ENCODE data around the gene DLX2. TPM values are rescaled to one million over a fixed set of nuclear protein-coding genes. Genes with fewer than 3 reads are reported as not detected.

DLX2 gene
- polyA plus RNA-seq, 2 of the 4 experiments (the other 2 are of a cell fraction), result 0.04 to 0.19 TPM

DNA sequence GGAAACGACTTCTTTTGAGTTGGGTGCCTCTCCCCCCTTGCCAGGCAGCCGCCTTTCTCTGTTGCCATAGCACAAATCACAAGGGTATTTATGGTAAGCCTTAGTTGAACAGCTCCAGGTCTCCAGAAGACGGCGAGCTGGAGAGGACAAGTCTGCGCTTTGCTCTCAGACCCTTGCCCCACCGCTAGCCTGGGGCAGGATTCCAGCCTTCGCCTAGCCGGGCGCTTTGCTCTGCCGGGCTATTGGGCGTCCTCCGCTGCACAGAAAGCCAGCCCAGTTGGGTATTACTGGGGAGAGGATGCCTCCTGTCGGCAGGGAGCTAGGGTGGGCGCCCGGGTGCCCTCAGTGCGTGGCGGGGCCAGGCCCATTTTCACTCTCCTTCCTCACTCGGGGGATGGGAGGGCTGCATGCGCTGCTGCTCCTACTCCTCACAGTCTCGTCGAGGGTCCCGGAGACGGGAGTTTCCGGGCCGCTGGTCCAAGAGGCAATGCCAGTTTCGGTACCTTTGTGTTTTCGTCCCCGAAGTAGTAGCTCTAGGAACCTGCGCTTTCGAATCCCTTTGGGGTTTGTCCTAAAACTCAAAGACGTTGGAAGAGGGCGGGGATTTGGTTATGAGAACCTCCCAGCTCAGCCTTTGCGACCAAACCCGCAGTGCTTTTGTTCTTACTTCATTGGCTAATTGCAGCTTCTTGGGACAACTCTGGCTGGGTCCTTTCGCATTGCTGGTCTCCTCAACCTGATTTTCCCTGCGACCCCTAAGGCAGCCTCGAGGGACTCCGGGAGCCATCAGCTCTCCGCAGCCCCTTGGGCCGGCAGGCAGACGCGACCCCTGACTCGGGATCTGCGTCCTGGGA, 3.6 kb upstream of the DLX2 start:
- no peak for FAIRE-seq
- ChIA-PET POLR2A (interaction anchor here (0.6 to 1.2 kb wide), 4 partner anchors 11 to 184 kb away, joined by 3 to 9 read pairs (median 6); partner anchors contain the start of genes DLX1 and HAT1), CTCF (interaction anchor here (0.6 to 9.4 kb wide), 48 partner anchors 10 to 547 kb away, joined by 3 to 128 read pairs (median 4); partner anchors contain the start of genes DLX1, HAT1 and SLC25A12)
- DNase-seq (ENCODE audit: low read depth in 1 of 2, low spot score in 1 of 2), result peak; percentile 71 to 82
- 22% methylated on average over 27 of the region's 44 CpGs for WGBS (ENCODE audit: missing lambda C conversion rate)
- Histone ChIP-seq H3K4me3 (peak overlapping the region; percentile 55), H3K27ac (peak overlapping the region; percentile 58 to 75), H3K4me2 (peak overlapping the region; percentile 96), H3K4me1 (peaks cover 7% of the 10 kb centered on the region; the same call in 2 of the 3 replicates), H3K9me3 (no peaks in the 10 kb centered on the region)
- TF ChIP-seq SMC3 (IDR thresholded peaks at IDR 0.05), result peak; percentile 82
- no peak for TF ChIP-seq MAFK (IDR thresholded peaks at IDR 0.05; ENCODE audit: partially characterized antibody)
- TF ChIP-seq, protein P1, sequence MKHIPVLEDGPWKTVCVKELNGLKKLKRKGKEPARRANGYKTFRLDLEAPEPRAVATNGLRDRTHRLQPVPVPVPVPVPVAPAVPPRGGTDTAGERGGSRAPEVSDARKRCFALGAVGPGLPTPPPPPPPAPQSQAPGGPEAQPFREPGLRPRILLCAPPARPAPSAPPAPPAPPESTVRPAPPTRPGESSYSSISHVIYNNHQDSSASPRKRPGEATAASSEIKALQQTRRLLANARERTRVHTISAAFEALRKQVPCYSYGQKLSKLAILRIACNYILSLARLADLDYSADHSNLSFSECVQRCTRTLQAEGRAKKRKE (CRISPR knock-in tag; IDR thresholded peaks at IDR 0.05; ENCODE audit: low read depth), result 0 out of 2 replicates have a peak, but pooled peaks have one; percentile 3
- TF ChIP-seq FOSL2 (IDR thresholded peaks at IDR 0.05), result no peak
- no peak for TF ChIP-seq FOSL2 (CRISPR knock-in tag; IDR thresholded peaks at IDR 0.05)
- TF ChIP-seq RAD21 (conservative IDR thresholded peaks at IDR 0.05 in 1 of 2, IDR thresholded peaks at IDR 0.05 in 1 of 2), result peak; percentile 86
- TF ChIP-seq, protein P2, sequence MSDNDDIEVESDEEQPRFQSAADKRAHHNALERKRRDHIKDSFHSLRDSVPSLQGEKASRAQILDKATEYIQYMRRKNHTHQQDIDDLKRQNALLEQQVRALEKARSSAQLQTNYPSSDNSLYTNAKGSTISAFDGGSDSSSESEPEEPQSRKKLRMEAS (IDR thresholded peaks at IDR 0.05), result peak; percentile 70
- TF ChIP-seq, protein P3, sequence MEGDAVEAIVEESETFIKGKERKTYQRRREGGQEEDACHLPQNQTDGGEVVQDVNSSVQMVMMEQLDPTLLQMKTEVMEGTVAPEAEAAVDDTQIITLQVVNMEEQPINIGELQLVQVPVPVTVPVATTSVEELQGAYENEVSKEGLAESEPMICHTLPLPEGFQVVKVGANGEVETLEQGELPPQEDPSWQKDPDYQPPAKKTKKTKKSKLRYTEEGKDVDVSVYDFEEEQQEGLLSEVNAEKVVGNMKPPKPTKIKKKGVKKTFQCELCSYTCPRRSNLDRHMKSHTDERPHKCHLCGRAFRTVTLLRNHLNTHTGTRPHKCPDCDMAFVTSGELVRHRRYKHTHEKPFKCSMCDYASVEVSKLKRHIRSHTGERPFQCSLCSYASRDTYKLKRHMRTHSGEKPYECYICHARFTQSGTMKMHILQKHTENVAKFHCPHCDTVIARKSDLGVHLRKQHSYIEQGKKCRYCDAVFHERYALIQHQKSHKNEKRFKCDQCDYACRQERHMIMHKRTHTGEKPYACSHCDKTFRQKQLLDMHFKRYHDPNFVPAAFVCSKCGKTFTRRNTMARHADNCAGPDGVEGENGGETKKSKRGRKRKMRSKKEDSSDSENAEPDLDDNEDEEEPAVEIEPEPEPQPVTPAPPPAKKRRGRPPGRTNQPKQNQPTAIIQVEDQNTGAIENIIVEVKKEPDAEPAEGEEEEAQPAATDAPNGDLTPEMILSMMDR (IDR thresholded peaks at IDR 0.05), result peak; percentile 67
- peak; percentile 65 to 78 for ATAC-seq

DNA sequence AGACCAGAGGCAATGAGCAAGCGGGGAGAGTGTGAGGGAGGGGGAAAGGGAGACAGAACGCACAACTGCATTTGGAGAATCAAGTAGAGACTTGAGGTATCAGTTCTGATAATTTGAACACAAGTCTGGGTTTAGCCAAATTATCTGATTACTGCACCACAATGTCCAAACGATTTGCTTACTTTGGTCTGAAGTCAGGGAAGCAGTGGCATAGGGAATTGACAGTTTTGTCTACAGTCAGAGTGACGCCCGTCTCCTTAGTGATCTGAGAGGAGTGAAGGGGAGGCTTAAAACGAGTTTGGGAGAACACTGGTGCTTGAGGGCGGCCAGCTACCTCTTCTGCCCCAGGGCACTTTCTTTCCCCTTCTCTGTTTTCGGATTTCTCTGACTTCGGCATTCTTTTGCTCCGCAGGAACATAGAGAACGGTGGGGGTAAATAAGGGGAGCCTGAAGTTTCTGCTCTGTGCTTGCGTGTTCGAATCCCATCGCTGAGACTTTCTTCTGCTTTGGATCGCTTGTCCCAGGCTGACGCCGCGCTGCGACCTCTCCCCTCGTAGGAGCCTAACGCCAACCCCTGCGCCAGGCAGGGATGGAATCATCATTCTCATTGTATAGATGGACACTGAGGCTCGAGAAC, 2.9 kb upstream of the DLX2 start:
- no peak for ATAC-seq
- Histone ChIP-seq H3K27ac (peak overlapping the region; percentile 58 to 75; a peak in 5 of 6 replicates), H3K4me3 (peak overlapping the region; percentile 55), H3K9me3 (no peaks in the 10 kb centered on the region), H3K4me1 (peaks cover 7% of the 10 kb centered on the region; the same call in 2 of the 3 replicates), H3K4me2 (peak overlapping the region; percentile 96)
- DNase-seq (ENCODE audit: low read depth in 1 of 2, low spot score in 1 of 2), result no peak
- no peak for FAIRE-seq
- TF ChIP-seq POLR2AphosphoS2 (conservative IDR thresholded peaks at IDR 0.05; ENCODE audit: low read length) (no peak), RNF2 (IDR thresholded peaks at IDR 0.05; ENCODE audit: borderline replicate concordance, low read depth) (no peak), TFCP2L1 (CRISPR knock-in tag; IDR thresholded peaks at IDR 0.05) (no peak), ZNF302 (CRISPR knock-in tag; IDR thresholded peaks at IDR 0.05) (no peak), ZC3H11A (IDR thresholded peaks at IDR 0.05) (no peak), MAZ (IDR thresholded peaks at IDR 0.05; ENCODE audit: borderline replicate concordance, low read depth, low read length) (no peak), JUN (IDR thresholded peaks at IDR 0.05) (no peak), HOXA7 (CRISPR knock-in tag; IDR thresholded peaks at IDR 0.05) (no peak), ZFP36 (IDR thresholded peaks at IDR 0.05; ENCODE audit: borderline replicate concordance, partially characterized antibody) (no peak), ESRRA (IDR thresholded peaks at IDR 0.05; ENCODE audit: borderline replicate concordance, low read length) (no peak), SMC3 (IDR thresholded peaks at IDR 0.05) (no peak), BHLHE40 (IDR thresholded peaks at IDR 0.05; ENCODE audit: low read depth, low read length) (no peak), CHD4 (IDR thresholded peaks at IDR 0.05; ENCODE audit: borderline replicate concordance) (no peak), SREBF2 (IDR thresholded peaks at IDR 0.05) (no peak), FOXS1 (CRISPR knock-in tag; IDR thresholded peaks at IDR 0.05) (no peak), RAD21 (conservative IDR thresholded peaks at IDR 0.05 in 1 of 2, IDR thresholded peaks at IDR 0.05 in 1 of 2) (no peak), GATA3 (IDR thresholded peaks at IDR 0.05; ENCODE audit: borderline replicate concordance) (no peak)
- TF ChIP-seq, protein P4, sequence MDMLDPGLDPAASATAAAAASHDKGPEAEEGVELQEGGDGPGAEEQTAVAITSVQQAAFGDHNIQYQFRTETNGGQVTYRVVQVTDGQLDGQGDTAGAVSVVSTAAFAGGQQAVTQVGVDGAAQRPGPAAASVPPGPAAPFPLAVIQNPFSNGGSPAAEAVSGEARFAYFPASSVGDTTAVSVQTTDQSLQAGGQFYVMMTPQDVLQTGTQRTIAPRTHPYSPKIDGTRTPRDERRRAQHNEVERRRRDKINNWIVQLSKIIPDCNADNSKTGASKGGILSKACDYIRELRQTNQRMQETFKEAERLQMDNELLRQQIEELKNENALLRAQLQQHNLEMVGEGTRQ (IDR thresholded peaks at IDR 0.05), result no peak
- TF ChIP-seq, protein P5, sequence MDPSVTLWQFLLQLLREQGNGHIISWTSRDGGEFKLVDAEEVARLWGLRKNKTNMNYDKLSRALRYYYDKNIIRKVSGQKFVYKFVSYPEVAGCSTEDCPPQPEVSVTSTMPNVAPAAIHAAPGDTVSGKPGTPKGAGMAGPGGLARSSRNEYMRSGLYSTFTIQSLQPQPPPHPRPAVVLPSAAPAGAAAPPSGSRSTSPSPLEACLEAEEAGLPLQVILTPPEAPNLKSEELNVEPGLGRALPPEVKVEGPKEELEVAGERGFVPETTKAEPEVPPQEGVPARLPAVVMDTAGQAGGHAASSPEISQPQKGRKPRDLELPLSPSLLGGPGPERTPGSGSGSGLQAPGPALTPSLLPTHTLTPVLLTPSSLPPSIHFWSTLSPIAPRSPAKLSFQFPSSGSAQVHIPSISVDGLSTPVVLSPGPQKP (IDR thresholded peaks at IDR 0.05; ENCODE audit: low read depth, low read length), result no peak
- TF ChIP-seq, protein P6, sequence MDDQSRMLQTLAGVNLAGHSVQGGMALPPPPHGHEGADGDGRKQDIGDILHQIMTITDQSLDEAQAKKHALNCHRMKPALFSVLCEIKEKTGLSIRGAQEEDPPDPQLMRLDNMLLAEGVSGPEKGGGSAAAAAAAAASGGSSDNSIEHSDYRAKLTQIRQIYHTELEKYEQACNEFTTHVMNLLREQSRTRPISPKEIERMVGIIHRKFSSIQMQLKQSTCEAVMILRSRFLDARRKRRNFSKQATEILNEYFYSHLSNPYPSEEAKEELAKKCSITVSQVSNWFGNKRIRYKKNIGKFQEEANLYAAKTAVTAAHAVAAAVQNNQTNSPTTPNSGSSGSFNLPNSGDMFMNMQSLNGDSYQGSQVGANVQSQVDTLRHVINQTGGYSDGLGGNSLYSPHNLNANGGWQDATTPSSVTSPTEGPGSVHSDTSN (IDR thresholded peaks at IDR 0.05), result no peak
- 26% methylated on average over 23 of the region's 23 CpGs for WGBS (ENCODE audit: missing lambda C conversion rate)
- ChIA-PET CTCF (interaction anchor here (0.7 to 9.4 kb wide), 30 partner anchors 10 to 536 kb away, joined by 3 to 128 read pairs (median 4); partner anchors contain the start of genes DLX1 and SLC25A12), POLR2A (interaction anchor here (1.2 kb wide), 1 partner anchor 20 kb away, joined by 8 read pairs; the partner anchor contains the start of gene DLX1)

Measured in A549 (cell line).